GM19467 (cell line): ENCODE measurements around the gene CDK5RAP3.

Experiments used
- ATAC-seq: cut with Tn5 transposase; IDR thresholded peaks from one replicate; pipeline ENCODE4 v1.9.1; 2021; ENCODE audit warnings: mild to moderate bottlenecking, moderate library complexity; ENCODE audit not compliant: unreplicated experiment

CDK5RAP3 gene

GRCh38 chr17:47948706-47949196, 22.2 kb upstream of the CDK5RAP3 start:
- ATAC-seq, result no peak

DNA sequence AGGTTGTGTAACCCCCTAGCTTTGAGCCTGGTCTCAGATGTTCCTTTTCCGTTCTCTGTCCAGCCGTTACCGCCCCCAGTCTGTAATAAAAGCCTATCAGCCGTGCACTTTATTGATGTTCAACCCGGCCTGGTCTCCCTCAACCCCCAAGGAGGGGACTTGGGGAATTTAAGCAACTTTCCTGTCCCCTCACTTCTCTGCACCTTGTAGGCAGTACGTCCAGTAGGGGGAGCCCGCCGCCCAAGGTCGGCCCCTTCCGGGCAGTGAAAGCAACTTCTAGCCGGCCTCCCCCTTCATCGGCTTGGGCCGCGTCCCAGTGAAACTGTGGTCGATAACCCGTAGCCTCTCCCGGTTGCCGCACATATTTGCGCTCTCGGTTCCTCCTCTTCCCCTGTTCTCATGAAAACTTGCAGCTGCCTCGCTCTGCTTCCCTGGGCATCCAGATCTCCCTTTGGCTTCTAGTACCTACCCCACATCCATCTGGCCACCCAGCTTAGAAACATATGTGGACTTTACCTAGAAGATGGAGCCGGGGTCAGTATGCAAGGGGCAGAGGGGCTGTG, 21.6 kb upstream of the CDK5RAP3 start:
- ATAC-seq, result peak; percentile 50

GRCh38 chr17:47949946-47950345, 21.0 kb upstream of the CDK5RAP3 start:
- no peak for ATAC-seq

GRCh38 chr17:47950448-47950847, 20.5 kb upstream of the CDK5RAP3 start:
- no peak for ATAC-seq

- no peak for ATAC-seq
Measured at GRCh38 chr17:47952171-47953021, 18.5 kb upstream of the CDK5RAP3 start.

GRCh38 chr17:47953909-47954308, 17.0 kb upstream of the CDK5RAP3 start:
- ATAC-seq, result no peak

- no peak for ATAC-seq
Measured at GRCh38 chr17:47955497-47956461, 15.1 kb upstream of the CDK5RAP3 start.

DNA sequence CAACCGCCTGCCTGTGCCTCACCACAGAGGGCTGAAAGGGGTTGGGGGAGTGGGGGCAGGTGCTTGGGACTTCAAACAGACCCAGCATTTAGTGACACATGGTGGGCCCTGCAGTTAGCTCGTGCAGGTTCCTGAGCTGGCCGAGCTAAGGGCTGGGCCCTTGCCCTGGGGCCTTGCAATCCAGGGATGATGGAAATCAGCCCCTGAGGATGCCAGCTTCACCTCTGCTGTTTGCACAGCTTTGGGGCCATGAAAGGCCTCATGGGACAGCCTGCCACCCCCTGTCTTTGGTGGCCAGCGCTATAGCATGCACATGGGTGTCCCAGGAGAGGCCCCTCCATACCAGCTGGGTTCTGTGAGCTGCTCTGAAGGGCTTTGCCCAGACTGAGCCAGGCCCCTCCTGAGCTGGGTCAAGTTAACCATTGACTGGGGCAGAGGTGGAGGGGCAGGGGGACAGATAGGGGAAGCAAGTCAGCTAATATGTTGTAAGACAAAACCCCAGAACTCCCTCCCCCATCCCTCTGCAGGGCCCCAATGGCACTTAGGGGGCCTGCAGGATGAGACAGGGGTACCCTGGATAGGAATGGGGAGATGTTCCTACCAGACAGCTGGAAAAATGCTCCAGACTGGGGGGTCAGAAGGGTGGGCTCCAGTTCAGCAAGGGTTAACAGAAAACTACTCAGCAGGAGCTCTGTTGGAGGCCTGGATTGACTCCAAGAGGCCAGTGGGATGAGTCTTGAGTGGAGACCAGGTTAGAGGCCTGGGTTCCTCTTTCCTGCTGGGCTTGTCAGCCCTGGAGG, 13.9 kb upstream of the CDK5RAP3 start:
- no peak for ATAC-seq

- ATAC-seq, result no peak
Measured at GRCh38 chr17:47957591-47958490, 13.1 kb upstream of the CDK5RAP3 start, which contains the start of gene PRR15L. PRR15L (minus strand) TSS chr17:47957883; CDS start chr17:47953234, 4,649 bp downstream.

GRCh38 chr17:47959825-47960655, 10.9 kb upstream of the CDK5RAP3 start:
- no peak for ATAC-seq

- no peak for ATAC-seq
Measured at GRCh38 chr17:47961406-47961805, 9.5 kb upstream of the CDK5RAP3 start.

DNA sequence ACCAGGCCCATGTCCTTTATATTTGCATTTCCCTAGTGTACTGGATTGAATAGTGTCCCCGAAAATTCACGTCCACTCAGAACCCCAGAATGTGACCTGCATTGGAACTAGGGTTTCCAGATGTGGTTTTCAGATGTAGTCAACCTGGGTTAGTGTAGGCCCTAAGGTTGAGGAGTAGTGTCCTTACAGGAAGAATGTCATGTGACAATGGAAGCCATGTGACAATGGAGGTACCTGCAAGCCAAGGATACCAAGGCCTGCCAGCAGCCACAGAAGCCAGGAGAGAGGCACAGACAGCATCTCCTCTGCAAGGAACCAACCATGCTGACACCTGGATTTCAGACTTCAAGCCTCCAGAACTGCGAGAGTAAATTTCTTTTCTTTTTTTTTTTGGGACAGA, 8.0 kb upstream of the CDK5RAP3 start:
- no peak for ATAC-seq

GRCh38 chr17:47964856-47965255, 6.1 kb upstream of the CDK5RAP3 start:
- ATAC-seq, result no peak

GRCh38 chr17:47966079-47966519, 4.8 kb upstream of the CDK5RAP3 start:
- ATAC-seq, result no peak

DNA sequence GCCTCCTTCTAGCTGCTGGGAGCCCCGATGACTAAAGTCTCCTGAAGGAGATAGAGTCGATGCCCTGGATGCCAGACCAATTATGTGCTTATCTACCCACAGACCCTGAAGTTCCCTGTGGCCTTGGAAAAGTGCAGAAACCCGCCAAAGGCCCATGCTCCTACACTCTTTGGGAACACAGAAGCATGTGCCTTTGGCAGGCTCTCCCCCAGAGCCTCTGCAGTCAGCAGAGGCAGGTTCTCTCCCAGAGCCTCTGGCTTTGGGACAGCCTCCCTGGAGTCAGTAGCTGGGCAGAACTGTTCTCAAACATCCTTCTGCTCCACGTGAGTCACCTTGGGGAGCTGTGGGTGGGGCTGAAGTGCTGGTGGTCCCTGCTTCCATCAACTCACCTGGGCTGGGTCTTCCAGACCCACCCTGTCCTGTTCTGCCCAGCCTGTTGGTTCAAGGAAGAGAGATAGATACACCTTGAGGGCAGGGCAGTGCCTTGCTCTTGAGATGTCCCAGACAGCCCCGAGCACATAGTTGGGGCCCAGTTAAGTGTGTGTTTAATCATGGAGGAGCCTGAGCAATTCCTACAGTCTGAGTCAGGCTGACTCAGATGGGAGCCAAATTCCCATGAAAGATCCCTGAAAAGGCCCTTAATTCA, 3.2 kb upstream of the CDK5RAP3 start:
- no peak for ATAC-seq

DNA sequence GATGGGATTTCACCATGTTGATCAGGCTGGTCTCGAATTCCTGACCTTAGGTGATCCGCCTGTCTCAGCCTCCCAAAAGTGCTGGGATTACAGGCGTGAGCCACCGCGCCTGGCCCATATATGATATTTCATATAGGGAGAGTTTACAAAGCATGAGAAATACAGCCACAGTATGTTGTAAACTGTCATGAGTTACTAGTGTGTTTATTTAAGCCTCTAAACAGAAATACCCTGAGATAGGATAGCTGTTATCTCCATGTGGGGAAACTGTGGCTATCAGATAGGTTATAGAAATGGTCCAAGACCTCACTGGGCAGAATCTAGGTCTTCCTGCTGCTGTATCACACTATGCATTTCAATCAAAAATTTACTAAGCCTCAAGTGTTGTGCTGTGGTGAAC, 2.1 kb upstream of the CDK5RAP3 start:
- ATAC-seq, result no peak

- no peak for ATAC-seq
Measured at GRCh38 chr17:47969930-47970724, 786 bp upstream of the CDK5RAP3 start.
